CD1c-positive myeloid dendritic cell (primary cell): ENCODE results near the gene PRKG1.
"Not testable (repeated sequence)": the region's sequence is repeated elsewhere in the genome, so short reads cannot be mapped to it uniquely, and the experiment has no call there.

ENCODE experiments used
- DNase-seq: peaks from one replicate; pipeline ENCODE4 v3.0.0-alpha.2; 2016; ENCODE audit errors: extremely low spot score

Gene PRKG1

DNA sequence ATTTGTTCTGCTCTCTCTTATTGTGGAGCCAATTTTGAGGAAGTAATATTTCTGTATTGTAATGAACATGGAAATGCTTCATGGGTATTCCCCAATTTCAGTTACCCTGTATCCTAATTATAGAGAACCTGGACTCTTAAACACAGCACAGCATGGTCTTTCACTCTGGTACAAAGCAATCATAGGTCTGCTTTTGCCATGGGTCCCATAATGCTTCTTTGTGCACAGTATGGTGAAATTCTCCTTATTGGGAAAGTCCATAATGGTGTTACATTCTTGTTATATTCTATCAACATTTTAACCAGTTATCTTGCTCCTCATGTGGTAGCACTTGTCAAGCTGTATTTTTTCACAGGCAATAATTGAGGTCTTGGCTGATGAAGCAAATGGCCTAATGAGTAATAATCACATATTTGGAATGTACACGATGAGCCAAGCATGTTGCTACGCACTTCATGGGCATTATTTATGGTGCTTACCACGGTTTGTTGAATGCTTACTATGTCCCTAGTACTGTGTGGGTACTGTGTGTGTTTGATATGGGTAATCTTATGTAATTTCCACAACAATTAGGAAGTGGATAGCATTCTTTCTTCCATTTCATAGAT, 42.9 kb downstream of the PRKG1 start:
- no peak for DNase-seq

DNA sequence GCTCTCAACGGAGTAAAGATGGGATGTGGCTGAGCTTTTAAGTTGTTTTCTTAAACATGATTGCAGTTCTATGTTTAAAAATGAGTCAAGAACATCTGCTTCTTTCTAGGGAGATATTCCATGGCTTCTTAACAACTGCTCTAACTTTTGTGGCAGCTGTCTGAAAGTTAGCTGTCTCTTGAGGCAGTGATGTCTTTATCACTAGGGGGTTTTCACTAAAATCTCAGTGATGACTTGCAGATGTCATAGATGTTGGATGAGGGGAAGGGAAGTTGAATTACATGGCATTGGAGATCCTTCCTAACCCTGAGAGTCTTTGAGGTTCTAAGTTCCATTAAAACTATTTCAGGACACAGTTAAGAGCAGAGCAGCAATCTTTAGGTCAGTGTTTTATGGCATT, 43.5 kb downstream of the PRKG1 start:
- DNase-seq = no peak

DNA sequence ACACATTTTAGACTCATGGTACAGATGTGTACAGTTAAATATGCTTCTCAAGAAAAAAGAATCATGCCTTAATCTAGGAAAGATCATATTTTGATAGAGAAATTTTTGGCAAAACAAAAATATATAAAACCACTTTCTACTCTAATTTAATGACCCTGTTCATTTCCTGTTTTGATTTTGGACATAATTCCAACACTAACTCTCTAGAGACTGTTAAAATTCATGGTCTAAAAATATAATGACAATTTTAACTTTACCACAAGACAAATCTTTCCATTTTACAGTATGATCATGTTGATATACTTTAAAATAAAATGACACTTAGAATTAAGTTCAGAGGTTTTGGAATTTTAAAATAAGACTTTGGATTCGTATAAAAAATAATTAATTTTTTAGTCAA, 45.2 kb downstream of the PRKG1 start:
- no peak for DNase-seq

DNA sequence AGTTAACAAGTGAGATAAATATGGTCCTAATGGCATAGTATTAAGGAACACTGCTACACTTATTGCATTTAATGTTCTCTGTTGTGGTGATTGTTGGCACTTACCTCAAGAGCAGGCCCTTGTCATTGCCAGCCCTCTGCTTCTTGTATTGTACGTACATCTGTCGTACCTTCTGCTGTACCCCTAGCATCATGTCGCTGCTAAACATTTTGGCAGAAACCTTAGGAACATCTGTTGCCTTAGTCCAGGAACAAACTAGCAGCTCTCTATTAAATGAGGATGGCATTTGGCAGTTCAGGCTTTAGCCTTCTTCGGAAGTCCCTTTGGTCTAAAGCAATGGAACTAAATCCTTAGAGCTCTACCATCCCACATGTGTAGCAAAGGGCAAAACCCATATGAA, 47.6 kb downstream of the PRKG1 start:
- DNase-seq = no peak

DNA sequence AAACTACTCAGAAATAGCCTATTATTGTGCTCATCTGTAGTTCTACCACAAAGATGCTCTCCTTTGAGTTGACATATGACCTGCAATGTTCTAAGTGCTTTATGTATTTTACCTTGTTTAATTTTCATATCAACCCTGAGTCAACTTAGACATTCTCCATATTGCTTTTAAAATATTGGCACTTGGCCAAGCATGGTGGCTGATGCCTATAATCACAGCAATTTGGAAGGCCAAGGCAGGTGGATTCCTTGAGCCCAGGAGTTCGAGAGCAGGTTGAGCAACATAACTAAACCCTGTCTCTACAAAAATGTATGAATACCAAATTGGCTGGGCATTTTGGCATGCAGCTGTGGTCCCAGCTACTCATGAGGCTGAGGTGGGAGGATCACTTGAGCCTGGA, 50.6 kb downstream of the PRKG1 start:
- DNase-seq = no peak

DNA sequence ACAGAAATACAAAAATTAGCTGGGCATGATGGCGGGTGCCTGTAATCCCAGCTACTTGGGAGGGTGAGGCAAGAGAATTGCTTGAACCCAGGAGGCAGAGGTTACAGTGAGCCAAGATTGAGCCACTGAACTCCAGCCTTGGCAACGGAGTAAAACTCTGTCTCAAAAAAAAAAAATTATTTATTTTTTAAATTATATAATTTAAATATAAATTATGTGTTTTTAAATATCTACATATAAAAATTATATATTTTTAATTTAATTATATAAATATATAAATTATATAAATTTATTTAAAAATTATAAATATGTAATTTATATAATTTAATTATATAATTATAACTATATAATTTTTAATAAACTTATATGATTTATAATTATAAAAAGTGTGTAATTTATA, 51.2 kb downstream of the PRKG1 start:
- no peak for DNase-seq

DNA sequence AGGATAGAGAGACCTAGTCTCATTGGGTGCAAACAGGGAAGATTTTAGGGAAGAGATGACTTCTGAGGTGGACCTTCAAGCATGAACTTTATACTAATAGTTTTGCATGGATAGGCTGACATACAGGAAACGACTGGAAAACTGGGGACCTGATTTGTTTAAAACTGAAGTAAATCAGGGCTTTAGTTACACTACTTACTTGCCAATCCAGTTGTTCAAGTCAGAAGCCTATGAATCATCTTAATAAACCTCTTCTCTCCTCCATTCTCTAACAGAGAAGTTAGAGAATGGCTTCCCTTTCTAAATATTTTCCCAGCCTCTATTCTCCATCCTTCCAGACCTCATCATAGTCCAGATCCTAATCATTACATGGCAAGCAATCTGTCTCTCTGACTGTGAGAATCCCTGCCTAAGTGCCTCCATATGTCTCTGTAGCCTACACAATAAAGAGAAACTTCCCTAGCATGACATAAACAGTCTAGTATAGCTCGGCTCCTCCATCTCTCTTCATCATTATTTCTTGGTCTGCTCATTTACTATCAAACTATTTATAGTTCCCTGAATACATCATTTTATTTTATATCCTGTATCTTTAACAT, 55.8 kb downstream of the PRKG1 start:
- DNase-seq = no peak

DNA sequence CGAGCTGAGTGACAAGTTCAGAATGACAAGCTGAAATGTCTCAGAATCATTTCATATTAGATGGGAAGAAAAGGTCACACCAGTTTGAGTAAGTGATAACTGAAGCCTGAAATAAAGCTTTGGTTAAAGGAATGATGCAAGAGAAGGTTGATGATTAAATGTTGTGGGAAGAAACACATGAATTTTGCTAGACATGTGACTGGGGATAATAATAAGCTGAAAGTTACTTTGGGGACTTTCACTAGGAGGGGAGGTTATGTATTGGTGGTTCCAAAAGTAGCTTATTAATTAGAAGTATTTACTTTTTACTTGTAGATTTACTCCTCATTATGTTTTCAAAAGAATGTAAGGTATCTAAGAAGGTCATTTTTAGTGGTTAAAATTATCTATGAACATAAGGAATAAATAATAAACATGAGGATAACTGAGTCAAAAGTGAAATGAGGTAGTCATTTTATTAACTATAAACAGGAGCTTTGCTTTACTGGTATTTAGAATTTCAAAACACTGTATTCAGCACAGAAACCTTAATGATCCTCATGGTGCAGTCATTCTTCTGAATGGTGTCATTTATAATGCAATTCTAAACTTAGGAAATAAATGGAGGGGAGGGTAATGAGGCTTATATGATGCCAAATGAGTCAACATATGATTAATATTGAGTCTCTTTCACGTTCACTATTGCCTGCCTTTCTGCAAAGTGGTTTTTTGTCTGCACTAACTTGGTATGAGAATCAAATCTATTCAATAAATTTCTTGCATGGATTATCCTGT, 63.7 kb downstream of the PRKG1 start:
- no peak for DNase-seq

DNA sequence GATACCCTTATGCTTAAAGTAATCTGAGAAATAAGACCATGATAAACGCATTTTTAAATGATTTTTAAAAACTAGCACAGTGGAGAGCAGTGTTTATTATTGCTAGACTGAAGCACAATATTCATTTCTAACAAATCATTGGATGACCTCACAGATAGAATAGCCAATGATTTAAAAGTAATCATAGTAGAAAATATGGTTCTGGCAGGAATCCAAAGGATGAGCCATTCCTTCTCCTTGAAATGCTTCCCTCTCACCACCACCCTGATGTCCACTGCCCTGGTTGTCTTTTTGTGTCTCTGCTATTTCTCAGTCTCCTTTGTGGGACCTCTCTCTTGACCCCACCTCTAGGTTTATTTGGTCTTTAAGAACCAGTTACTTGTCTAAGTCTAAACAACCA, 64.9 kb downstream of the PRKG1 start:
- no peak for DNase-seq

DNA sequence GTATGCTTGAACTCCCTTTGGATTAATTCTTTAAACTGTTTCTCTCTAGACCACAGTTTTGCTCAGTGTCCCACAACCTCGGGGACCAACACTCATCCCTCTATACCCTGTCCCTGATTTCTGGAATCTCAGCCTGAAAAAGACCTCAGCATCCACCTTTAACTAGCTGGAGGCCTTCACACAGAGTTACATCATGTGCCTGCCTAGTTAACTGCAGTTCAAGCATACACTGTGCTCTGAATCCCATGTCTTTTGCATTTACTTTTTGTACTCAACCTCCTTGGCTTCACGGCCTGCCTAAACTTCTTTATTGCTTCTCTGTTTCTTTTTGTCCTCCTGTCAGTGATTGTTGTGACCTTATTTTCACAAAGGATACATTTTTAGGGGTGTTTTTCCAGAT, 66.7 kb downstream of the PRKG1 start:
- no peak for DNase-seq

DNA sequence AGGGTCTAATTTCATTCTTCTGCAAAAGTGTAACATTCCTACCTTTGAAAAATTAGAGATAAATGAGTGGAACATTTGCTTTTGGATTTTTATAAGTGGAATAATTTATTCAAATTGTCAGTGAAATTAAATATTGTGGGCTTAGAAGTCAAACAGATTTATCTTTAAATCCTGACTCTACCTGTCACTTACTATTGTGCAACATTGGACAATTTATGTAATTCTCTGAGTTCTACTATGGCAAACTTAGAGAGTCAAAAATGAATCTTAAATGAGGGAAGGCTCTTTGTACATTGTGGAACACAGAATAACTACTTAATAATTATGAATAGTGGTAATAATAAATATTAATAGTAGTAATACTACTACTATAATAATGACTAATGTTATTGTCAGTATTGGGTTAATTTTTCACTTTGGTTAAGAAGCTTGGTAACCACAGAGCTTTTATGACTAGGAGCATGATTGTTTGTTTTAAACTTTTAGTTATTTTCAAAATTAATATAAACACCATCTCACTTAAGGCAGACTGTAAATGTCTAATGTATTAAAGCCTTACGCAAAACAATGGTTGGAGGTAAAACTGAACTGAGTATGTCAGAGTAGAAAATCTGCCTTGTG, 70.0 kb downstream of the PRKG1 start:
- no peak for DNase-seq

DNA sequence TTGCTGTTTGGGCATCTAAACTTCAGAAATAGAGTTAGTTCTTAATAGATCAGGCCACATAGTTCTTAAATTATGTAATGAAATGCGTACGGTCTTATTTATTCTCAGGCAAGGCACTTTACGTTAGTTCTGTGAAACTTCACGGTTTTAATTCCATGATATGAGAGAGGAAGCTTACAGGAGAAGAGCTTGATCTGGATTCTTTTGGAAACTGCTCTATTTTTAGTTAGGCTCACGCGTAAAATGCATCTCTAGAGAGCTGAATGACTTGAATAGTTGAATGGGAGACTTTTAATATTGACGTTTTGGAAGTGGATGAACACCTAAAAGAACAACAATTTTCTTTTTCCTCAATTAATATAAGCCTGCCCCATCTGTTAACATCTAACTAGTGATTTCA, 71.1 kb downstream of the PRKG1 start:
- DNase-seq = no peak

DNA sequence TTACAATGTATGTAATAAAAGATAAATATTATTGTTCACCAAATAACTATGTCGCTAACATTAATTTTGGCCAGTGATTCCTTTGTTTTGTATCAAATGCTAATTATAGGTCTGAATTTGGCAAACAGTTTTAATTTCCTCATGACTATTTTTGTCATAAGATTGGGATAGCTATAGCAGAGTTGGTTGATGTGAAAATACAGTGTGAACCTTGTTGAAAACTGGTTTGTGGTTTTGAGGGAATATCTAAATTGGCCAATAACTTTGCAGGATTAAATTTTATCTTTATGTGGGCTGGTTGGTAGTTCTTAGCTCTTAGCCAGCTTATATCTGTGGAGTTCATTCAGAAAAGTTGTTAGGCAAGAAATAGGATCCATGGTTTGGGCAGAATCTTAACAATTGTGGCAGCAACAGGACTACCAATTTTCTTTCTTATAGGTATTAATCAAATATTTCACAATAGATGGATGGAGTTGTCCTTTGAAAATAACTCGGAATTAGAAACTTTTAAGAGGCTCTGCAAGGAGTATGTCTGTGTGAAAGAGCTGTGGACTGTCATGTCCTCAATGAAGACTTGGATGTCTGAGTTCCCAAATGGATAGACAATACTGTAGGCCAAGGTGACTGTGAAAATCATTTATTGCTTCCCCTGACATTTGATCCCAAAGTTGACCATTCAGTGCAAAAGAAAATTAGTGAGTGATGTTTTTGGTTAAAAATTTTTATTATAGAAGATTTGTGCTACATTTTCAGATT, 73.5 kb downstream of the PRKG1 start:
- DNase-seq = no peak

DNA sequence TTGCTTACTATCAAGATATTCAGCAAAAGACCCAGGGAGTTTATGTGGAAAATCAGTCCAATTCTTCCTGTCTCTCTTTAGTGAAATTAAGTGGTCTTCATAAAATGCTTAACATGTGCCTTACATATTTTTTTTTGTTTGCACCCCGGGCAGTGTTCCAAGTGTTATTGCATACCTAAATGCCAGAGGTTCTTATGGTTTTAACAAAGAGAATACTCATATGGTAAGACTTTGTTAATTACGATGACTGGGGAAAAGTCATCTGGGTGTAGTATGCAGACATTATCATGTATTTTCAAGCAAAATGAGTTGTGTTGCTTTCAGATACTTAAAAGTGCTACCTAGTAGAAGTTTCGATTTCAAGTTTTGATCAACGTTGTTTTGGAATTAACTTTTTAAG, 82.6 kb downstream of the PRKG1 start:
- no peak for DNase-seq

DNA sequence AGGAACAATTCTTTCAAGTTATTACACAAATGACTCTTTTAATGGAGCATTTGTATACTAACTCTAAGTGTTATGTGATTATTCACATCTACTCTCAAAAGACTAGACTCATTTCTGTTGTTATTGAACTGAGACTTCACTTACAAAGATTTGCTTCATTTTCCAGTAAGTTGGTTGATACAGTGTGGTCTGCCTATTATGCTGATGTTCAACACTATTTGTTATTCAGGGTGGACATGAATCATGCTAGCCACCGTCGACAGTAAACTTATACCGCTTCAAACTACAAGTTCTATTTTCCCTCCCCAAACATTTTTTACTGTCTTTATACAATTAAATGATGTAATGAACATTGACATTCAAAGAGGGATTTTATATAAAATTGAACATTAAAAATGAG, 84.5 kb downstream of the PRKG1 start:
- DNase-seq = no peak

DNA sequence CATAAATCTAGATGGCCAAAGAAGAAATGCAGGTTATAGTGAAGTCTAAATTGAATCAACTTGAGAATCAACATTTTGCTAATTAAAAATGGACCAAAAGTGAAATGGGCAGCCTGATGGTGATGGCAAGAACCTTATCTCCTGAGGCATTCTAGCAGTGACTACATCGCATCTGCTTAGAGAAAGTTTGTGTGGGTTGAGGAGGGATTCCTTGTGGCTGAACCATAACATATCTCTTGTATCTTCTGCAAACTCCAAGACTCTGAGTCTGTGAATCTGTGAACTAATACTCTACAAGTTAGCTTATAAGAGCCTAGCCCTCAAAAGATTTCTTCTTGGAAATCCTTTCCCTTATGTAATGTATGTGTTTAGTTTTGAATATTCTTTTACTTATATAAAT, 85.6 kb downstream of the PRKG1 start:
- DNase-seq = no peak

DNA sequence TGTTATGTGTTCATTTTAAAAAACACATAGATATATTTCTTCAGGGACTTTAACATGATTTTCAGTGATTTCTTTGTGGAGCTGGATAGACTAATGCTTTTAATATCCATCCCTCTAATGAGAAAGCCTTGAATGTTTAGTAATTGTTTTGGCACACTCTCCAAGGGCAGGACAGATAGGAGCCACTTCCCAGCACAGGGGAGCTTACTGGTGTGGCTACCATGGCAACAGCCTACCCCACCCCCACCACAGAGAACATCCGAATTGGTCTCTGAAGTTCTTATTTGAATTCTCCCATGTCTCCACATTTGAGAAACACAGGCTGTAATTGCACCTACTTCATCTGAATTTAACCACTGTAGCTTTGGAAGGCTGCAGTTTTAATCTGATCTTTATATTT, 87.7 kb downstream of the PRKG1 start:
- no peak for DNase-seq

DNA sequence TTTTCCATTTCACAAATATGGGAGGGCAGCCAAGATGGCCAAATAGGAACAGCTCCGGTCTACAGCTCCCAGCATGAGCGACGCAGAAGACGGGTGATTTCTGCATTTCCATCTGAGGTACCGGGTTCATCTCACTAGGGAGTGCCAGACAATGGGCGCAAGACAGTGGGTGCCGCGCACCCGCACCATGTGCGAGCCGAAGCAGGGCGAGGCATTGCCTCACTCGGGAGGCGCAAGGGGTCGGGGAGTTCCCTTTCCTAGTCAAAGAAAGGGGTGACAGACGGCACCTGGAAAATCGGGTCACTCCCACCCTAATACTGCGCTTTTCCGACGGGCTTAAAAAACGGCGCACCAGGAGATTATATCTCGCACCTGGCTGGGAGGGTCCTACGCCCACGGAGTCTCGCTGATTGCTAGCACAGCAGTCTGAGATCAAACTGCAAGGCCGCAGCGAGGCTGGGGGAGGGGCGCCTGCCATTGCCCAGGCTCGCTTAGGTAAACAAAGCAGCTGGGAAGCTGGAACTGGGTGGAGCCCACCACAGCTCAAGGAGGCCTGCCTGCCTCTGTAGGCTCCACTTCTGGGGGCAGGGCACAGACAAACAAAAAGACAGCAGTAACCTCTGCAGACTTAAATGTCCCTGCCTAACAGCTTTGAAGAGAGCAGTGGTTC, 89.2 kb downstream of the PRKG1 start:
- not testable (repeated sequence) for DNase-seq

DNA sequence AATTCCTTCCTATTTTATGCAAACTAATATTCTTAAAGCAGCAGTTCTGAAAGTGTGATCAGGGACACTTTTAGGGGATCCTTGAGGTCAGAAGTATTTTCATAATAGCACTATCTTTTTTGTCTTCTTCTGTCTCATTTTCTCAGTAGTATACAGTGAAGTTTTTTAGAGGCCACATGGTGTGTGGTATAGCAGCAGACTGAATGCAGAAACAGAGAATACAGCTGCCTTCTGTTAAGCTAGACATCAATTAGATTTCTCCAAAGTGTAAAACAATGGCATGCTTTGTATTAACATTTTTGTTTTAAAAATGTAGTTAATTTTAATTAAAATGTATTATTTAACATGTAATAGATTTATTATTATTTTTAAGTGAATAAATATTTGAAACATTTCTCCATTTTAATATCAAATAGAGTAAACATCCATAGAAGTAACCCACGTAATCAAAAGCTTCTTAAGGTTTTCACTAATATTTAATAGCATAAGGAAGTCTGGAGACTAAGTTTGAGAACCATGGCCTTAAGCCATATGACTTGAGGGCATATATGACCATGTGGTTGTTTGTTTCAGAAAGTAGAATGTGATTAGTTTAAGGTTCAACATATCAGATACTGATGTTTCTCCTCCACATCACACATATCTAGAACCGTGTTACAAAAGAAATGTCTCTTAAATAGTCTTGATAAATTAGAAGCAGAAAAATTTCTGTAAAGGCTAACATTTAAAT, 94.0 kb downstream of the PRKG1 start:
- DNase-seq = no peak

DNA sequence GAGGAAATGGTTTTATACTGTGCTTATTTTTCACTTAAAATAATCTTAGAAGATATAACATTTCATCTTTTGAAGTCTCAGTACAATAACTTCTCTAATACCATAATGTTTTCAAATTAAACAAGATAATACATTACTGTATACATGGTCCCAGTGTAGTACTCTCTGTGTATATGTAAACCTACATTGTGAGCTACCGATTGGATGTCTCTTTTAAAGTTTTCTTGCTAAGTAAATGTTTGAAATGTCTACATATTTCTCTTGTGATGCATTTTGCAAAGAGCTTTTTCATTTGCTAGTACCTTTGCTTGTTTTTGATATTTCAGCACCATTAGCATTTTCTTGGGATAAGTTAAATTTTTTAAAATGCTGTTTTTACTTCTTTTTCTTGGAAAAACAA, 94.8 kb downstream of the PRKG1 start:
- DNase-seq = no peak
